GM12801 (cell line): ENCODE data around the gene ZNF467.

Source experiments
- CTCF ChIP-seq: IDR thresholded peaks from one replicate; pipeline ENCODE4 v1.5.1; 2011; ENCODE audit warnings: control low read depth; ENCODE audit not compliant: insufficient read length; ENCODE audit errors: extremely low read depth

ZNF467 gene

GRCh38 chr7:149797771-149798170, 24.4 kb upstream of the ZNF467 start:
- TF ChIP-seq CTCF: no peak

- no peak for TF ChIP-seq CTCF
Observed at GRCh38 chr7:149796287-149796860, 23.0 kb upstream of the ZNF467 start.

GRCh38 chr7:149795126-149795525, 21.7 kb upstream of the ZNF467 start:
- TF ChIP-seq CTCF: no peak

- TF ChIP-seq CTCF: no peak
Observed at GRCh38 chr7:149794661-149795060, 21.3 kb upstream of the ZNF467 start.

- no peak for TF ChIP-seq CTCF
Observed at GRCh38 chr7:149793261-149793660, 19.9 kb upstream of the ZNF467 start.

GRCh38 chr7:149792220-149792595, 18.8 kb upstream of the ZNF467 start:
- TF ChIP-seq CTCF: no peak

GRCh38 chr7:149791411-149792219, 18.2 kb upstream of the ZNF467 start:
- no peak for TF ChIP-seq CTCF
